ENCODE measurements around the gene ARPC4.

GRCh38 chr3:9806688-9807589 lies 14.1 kb downstream of the ARPC4 start:
- TF ChIP-seq MAX (IDR thresholded peaks at IDR 0.05; ENCODE audit: insufficient read depth, insufficient read length), result no peak
- TF ChIP-seq CTCF (IDR thresholded peaks at IDR 0.05; ENCODE audit: extremely low read depth in 1 of 2, insufficient read depth in 1 of 2, low read depth in 1 of 2, low read length in 2 of 2), result no peak
- TF ChIP-seq POLR2A (IDR thresholded peaks at IDR 0.05; ENCODE audit: low read depth, low read length), result no peak
- no peak for TF ChIP-seq EZH2 (IDR thresholded peaks at IDR 0.05; ENCODE audit: borderline replicate concordance, low read depth, low read length, severe bottlenecking)
